ENCODE measurements around the gene SMURF1.

The SMURF1 gene

GRCh38 chr7:98985406-98985805, 158.5 kb downstream of the SMURF1 start:
- TF ChIP-seq CTCF (conservative IDR thresholded peaks at IDR 0.05; ENCODE audit: low read depth): no peak
- ChIA-PET CTCF (no interaction called here), POLR2A (ENCODE audit: low non-redundant PET) (no interaction called here)
- no peak overlapping the region for H3K27ac ChIP-seq
- no peak for DNase-seq (ENCODE audit: low spot score)

GRCh38 chr7:98984126-98984525, 159.8 kb downstream of the SMURF1 start:
- CTCF ChIA-PET: no interaction called here
- no peak for DNase-seq (ENCODE audit: low spot score)
- H3K27ac ChIP-seq: no peak overlapping the region
- POLR2A ChIA-PET (ENCODE audit: low non-redundant PET): no interaction called here
- no peak for TF ChIP-seq CTCF (conservative IDR thresholded peaks at IDR 0.05; ENCODE audit: low read depth)

GRCh38 chr7:98982686-98983085, 161.2 kb downstream of the SMURF1 start:
- POLR2A ChIA-PET (ENCODE audit: low non-redundant PET): no interaction called here
- DNase-seq (ENCODE audit: low spot score): no peak
- CTCF ChIA-PET: no interaction called here
- no peak overlapping the region for H3K27ac ChIP-seq
- TF ChIP-seq CTCF (conservative IDR thresholded peaks at IDR 0.05; ENCODE audit: low read depth): no peak

GRCh38 chr7:98981701-98982100, 162.2 kb downstream of the SMURF1 start:
- TF ChIP-seq CTCF (conservative IDR thresholded peaks at IDR 0.05; ENCODE audit: low read depth): no peak
- no peak for DNase-seq (ENCODE audit: low spot score)
- ChIA-PET CTCF (no interaction called here), POLR2A (ENCODE audit: low non-redundant PET) (no interaction called here)
- no peak overlapping the region for H3K27ac ChIP-seq

- ChIA-PET CTCF (no interaction called here), POLR2A (ENCODE audit: low non-redundant PET) (no interaction called here)
- no peak overlapping the region for H3K27ac ChIP-seq
- TF ChIP-seq CTCF (conservative IDR thresholded peaks at IDR 0.05; ENCODE audit: low read depth): no peak
- no peak for DNase-seq (ENCODE audit: low spot score)
These were observed 165.2 kb downstream of the SMURF1 start for GRCh38 chr7:98978672-98979071.
